GM19025 (cell line): ENCODE data around the gene ALOXE3.

ENCODE experiments used
- ATAC-seq: cut with Tn5 transposase; IDR thresholded peaks from one replicate; pipeline ENCODE4 v1.9.1; 2021; ENCODE audit warnings: mild to moderate bottlenecking, low read depth, moderate library complexity; ENCODE audit not compliant: unreplicated experiment

The ALOXE3 gene

DNA sequence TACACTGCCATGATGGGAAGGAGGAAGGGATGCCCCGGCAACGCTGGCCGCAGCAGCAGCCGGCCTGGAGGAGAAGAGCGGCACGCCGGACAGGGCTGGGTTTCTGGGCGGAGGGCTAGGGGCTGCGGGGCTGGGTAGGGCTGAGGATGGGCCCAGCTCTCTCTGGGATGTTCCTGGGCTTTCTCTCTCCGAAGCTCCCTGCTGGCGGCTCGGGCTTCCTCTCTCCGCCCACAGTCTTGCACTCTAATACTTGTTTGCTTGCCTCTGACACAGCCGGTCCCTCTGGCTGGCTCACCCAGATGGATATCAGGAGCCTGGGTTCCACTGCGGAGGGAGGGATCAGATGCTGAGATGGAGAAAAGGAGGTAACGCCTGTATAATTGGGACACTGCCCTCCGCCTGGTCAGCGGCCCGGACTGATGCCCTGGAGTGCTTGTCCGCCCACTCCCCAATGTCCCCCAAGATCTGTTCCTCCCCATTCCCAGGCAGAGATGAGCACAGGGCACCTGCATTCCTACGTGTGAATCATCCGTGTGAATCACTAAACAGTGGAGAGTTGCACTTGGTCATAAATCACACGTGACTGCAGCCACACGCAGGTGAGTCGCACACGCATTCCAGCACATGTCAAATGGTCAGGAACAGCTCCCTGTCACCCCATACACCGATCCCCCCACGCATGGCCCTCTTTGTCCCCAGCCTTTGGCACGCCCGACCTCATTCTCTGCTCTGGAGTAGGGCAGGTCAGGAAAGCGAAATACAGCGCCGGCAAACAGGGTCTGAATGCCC, at the start of gene ALOXE3:
TSS of gene ALOXE3 (minus strand) at position 535 of the 789 bp plus-strand sequence. CDS start at position 11, 524 bp downstream.
- no peak for ATAC-seq

DNA sequence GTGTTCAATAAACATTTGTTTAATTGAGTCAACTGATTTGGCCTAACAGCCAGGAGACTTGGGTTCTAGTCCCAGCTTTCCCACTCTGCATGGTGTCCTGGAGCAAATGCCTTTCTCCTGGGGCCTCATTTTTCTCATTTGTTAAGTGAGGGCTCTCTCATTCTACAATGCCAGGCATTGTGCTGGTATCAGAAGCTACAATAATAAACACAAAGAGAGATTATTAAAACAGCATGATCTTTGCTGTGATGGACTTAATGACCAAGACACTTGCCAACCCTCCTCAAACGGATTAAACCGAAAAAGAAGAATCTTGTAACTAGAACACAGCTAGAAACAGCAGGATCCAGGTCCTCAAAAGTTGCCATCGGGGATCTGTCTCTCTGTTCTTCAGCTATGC, 49.2 kb upstream of the ALOXE3 start:
- ATAC-seq, result no peak

DNA sequence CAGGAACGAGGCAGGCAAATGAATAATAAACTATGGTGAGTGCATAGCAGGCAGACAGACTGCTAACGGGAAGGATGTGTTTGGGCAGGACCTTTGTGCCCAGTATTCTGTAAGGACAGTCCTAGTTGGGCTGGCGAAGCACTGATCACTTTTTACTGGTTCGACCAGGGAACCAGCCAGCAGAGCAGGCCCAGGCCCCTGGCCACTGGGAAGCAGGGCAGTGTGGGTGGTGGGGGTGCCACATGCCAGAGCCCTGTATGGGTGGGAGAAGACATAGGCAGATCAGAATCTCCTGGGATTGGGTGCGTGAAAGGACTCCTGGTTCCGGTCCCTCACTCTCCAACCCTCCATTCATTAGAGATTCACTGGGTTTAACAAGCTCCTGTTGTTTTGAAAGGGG, 48.4 kb upstream of the ALOXE3 start:
- no peak for ATAC-seq

DNA sequence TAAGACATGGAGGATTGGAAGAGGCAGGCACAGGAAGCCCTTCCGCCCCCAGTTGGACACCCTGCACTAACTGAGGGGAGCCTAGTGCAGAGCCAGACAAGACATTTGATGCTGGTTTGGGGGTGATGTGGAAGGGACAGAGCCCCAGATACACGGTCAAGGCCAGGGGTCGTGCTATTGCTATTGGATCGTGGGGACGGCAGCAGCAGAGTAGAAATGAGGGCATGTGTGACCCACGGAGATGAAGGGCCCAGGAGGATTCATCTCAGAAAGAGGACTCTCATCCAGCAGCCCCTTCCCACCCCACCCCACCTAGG, 46.5 kb upstream of the ALOXE3 start:
- no peak for ATAC-seq

DNA sequence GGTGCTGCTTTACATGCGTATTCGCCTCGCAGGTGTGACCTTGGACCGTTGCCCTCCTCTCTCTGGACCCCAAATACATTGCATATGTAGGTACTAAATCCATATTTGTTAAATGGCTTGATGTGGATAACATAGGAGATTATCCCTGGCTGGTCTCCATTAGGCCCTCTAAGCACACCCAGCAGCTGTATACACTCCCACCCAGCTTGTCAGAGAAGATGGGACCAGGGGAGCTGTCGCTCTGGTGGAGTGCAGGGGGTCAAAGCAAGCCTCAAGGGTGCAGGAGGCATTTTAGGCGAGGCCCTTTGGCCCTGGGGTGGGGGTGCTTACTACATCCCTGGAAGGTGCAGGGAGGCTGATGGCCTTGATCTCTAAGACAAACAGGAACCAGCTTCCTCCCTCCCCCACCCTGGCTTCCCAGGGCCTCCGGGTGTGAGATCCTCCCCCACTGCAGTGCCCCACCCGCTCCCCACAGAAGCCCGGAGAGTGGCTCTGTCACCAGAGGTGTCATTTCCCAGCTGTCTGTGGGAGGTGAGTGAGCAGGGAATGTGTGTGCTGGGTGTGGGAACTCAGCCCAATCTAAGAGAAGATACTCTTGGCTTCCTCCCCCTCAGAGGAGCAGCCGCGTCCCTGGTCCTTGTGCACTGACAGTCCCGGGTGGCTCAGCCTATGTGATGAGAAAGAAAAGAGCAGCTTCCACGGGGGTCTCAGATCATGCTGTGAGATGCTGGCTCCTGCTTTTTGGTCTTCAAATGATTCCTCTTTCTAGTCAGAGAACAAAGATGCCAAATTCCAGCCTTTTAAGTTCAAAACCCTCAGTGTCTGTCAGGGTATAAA, 45.9 kb upstream of the ALOXE3 start:
- ATAC-seq, result no peak

DNA sequence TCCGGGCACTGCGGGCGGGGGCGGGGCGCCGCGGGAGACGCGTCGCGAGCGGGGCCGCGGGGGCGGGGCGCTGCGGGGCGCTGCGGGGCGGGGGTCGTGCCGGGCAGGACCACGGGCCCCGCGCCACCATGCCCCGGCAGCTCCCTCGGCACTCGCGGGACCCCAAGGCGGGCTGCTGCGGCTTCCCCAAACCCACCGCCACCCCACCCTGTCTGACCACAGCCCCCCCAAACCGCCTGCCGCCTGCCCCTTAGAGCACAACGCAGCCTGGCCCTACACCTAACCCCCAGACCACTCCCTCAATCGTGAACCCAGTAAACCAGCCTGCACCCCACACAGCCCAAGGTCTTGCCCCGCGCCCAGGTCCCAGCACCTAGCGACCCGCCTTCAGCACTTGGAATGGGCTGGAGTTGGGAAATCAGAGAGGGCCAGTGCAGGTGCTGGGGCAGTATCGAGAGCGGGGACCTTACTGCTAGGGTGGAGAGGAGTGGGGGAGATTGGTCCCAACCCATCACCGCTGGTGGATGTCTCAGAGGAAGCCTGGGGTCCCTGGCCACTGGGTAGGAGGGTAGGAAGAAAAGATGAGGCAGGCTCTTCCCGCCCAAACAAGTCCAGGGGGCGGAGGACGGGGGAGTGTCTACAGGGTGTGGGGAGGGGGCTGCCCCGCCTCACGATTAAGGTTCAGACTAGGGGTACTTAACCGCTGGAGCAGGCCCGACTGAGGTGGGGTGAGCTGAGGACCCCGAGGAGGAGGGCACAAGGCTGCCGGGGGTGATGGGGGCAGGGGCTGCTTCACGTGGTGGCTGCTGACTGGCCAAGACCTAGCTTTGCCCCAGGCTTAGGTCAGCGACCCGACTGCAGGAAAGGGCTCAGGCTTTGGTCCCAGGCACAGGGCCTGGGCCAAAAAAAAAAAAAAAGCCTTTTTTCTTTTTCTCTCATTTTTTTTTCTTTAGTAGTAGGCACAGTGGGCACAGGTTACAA, 45.0 kb upstream of the ALOXE3 start:
- ATAC-seq, result no peak

DNA sequence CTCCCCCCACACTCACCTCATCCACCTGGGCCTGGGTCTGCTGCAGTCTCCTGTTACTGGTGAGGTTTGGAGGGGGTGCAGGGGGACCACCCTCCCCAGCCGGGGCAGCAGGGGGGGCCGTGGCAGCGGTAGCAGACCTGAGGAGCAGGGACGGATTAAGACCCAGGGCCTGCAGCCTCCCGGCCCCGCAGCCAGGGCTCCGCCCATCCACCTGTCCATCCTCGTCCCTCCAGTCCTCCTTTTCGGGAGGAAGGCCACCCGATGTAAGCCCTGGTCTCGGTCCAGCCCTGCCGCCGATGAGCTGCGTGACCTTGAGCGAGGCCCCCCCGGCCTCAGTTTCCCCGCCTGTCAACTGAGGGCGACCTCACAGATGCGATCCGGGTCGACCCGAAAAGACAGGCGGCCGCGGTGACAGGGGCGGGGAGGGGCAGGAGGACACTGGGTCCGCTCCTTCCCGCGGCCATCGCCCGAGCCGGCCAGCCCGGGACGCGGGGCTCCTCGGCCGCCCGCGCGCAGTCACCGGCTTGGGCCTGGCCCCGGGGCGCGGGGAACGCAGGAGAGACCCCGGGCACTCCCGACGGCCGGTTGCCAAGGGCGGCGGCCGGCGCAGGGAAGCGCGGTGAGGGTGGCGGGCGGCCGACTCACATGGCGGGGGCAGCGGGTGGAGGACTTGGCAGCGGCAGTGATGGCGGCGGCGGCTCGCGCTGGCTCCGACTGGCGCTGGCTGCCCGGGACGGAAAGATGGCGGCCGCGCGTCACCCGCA, 44.1 kb upstream of the ALOXE3 start, which contains the start of gene VAMP2:
TSS of gene VAMP2 (minus strand) at position 716 of the 764 bp plus-strand sequence. CDS start at position 647, 69 bp downstream.
- ATAC-seq, result peak; percentile 45

DNA sequence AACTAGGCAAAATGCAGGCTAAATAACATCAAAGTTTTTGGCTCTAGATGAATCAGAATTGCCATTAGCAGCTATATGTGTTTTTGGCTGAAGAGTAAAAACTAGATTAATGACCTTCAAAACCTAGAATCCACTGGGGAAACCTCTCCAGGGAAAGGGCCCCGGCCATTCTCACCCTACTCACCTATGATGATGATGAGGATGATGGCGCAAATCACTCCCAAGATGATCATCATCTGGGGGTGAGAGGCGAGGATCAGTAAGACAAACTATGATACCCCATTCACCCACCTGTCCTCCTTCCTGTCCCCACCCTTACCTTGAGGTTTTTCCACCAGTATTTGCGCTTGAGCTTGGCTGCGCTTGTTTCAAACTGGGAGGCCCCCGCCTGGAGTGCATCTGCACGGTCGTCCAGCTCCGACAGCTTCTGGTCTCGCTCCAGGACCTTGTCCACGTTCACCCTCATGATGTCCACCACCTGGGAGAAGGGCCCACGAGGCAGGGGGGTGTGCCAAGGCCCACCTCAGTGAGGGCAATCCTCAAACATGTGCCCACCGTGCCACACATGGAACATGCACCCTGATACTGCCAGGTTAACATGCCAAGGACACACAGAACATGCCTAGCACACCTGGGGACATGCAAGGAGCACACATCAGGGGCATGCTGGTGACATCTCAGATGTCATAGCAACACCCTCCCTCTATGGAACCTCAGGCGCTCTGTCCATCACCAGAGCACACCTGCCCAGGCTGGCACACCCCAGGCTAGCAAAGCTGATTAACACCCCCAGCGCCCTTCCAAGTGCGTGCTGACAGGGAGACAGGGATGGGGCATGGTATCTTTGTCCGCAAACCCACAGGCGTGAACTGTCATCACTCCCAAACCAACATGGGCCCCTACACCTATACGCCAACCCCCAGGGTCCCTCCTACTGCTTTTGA, 43.2 kb upstream of the ALOXE3 start:
- no peak for ATAC-seq

DNA sequence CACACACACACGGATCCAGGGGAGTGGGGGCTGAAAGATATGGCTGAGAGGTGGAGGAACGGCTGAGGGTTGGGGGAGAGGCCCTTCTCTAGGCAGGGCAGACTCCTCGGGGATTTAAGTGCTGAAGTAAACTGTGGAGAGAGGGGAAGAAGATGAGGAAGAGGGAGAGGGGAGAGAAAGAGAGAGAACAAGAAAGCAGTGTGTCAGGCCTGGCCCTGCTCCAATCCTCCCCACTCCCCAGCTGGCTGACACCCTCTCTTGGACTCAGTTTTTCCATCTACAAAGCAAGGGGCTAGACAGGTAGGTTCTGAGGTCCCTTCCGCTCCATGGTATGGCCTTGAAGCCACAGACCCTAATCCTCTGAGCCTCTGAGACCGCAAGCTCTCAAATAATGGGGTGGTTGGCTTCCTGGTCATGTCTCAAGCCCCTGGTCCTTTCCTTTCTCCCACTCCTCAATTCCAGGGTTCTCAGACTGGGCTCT, 42.5 kb upstream of the ALOXE3 start:
- no peak for ATAC-seq

DNA sequence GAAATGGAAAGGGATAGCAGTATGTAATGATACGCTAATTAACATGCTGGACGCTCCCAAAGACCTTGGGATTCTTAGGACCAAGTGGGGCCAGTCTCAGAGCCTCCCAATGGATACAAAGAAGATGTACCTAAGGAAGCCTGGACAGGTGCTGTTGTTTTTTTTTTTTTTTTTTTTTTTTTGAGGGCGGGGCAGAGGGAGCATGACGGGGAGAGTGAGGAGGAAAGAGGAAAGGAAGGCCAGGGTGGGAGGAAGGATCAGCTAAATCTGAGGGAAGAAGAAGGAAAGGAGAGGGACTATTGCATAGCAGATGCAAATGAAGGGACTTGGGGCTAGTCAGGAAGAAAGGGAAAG, 41.9 kb upstream of the ALOXE3 start:
- no peak for ATAC-seq

DNA sequence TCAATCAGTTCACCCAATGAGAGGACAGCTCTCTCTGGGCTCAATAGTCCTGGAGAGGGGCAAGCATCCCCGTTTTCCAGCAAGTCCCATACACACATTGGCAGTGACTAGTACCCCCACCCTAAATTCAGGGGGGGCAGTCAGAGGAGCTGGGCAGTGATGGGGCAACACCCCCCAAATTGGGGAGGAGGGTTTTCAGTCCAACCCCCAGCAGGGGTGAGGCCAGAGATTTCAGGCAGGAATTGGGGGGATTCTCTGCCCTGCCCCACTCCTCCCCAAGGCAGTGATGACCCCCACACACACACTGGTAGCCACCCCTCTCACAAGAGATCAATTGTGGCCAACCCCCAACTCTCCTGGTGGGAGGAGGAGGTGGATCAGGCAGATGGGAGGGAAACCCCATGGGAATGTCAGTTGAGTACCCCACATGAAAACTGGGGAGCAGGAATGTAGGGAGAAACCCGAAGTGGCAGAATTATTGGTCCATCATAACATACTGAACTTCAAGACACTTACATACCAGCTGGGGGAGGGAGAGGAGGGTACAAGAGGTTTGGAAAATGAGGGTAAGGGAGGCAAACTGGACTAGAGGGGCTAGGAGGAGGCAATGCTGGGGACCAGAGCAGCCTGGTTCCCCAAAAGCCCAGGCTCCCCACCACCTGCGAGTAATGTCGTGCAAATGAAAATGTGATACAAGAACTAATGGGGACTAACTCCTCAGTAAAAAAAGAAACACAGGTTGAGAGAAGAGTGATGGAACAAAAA, 41.3 kb upstream of the ALOXE3 start:
- ATAC-seq, result no peak

DNA sequence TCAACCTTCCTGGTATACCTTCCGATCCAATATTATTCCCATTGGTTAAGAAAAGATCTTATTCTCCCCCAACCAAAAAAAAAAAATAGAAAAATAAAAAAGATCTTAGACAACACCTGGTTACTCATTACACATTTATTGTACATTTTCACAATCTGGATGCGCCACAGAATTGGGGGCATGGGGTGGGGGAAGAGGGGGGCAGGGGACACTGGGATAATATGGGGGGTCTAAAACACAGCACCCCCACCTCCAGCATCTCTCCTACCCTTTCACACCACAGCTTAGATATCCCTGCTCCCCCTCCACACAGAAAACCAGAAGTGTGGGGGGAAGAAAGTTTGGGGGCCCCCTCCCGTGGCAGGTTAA, 40.7 kb upstream of the ALOXE3 start:
- no peak for ATAC-seq

DNA sequence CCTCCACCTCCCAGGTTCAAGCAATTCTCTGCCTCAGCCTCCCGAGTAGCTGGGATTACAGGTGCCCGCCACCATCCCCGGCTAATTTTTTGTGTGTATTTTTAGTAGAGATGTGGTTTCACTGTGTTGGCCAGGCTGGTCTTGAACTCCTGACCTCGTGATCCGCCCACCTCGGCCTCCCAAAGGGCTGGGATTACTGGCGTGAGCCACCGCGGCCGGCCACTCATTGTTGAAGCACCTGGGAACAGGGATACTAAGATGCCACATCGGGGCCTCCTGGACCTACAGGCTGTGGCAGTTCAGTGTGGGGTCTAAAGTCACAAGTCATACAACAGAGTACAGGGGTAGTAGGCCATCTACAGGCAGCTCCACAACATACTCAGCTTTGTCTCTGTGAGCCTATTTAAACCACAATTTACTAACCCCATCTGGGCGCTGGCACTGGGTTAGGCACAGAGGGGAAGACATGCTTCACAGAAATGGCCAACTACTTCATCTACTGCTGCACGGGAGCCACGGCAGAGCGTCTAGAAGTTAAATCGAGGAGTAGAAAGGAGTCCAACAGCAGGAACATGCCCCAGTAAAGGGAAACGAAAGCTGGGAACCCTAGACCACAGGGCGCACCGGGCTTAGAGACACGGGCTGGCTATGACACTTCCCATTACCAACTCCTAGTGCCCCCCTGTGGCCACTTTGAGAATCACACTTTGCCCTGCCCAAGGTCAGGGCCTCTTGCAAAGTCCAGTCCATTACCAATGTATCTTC, 40.1 kb upstream of the ALOXE3 start:
- ATAC-seq, result no peak

DNA sequence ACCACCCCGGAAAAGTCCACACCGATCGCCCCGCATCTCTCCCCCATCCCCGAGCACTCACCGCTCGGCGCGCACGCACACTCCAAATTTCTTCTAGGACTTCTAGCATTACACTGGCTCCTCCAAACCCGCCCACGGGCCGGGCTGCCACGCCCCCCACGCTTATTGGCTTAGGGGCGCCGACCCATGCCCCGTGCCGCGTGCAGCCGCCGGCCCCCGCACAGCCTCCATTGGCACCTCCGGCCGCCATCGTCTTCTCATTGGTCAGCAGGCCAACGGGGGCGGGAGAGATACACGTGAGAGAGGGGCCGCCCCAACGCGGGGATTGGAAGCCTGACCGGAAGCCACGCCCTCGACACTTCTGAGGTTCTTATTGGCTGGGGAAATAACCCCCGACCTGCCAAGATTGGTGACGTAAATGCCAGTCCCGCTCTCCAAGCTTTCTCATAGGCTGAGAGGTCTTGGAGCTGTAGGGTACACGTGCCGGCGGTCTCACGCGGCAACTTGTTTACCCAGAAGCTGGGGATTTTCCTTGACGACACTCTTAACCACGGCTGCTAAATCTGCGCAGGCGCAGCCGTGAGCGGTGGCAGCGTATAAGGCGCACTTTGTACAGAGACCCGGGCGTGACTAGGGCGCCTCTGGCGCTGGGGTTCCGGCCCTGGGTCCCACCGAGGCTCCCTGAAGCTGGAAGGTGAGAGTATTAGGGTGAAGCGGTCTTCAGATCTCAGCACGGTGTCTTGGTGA, 38.1 kb upstream of the ALOXE3 start:
- peak; percentile 84 for ATAC-seq

DNA sequence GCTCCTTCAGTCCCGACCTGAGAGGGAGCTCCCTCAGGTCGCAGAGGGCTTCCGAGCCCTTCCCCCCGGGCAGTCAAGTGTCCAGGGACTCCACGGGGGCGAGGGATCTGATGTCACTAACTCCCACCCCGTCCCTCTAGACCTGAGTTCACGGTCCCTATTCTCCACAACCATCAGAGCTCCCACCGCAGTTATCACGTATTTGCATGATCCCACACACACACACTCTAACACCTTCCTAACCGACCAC, 37.6 kb upstream of the ALOXE3 start:
- no peak for ATAC-seq

DNA sequence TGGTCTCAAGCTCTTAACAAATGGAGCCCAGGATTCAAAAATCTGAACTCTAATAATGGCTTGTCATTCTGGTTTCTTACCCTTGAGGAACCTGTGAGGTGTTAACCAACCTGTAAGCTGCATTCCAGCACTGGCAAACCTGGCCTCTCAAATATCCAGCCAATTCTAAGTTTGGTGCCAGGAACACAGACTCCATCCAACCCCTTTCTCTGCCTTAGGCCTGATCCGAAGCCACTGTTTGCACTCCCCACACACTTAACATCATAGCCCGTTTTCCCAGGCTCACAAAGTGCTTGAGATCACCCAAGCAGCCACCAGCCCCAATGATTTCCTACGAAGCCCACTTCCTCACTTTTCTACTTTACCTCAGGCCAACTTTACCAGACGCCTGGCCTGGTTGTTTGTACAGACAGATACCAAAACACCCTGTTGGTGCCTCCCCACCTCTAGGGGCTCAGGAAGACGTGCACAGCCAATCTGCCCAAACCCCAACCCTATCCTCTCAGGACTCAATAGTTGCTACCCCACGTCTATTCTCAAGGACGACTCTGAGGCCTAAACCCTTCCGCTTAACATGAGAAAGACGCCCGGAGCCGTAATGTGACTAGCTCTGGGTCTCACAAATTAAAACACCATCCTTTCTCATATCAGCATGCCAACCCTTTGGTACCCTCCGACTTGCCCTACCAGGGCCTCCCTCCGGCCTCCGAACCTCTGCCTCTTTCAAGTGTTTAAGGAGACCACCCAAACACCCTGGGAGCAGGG, 37.1 kb upstream of the ALOXE3 start:
- ATAC-seq, result no peak
